ENCODE measurements around the gene SYCN.

DNA sequence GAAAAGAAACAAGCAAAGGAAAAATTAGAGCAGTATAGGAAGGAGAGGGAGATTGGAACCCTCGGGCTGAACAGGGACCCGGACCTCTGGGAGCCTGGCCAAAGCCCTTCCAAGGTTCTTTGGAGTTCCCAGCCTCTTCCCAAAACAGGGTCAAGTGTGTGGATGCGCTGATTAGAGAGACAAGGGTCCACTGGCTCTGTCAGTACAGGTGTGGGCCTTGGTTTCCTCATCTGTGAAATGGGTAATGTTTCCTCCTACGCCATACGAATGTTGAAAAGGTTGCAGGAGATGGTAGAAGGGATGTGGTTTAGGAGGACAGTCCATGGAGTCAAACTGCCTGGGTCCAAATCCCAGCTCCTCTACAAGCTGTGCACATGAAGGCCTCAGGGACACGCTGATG is 2.1 kb upstream of the SYCN start:
- TF ChIP-seq, protein P1, sequence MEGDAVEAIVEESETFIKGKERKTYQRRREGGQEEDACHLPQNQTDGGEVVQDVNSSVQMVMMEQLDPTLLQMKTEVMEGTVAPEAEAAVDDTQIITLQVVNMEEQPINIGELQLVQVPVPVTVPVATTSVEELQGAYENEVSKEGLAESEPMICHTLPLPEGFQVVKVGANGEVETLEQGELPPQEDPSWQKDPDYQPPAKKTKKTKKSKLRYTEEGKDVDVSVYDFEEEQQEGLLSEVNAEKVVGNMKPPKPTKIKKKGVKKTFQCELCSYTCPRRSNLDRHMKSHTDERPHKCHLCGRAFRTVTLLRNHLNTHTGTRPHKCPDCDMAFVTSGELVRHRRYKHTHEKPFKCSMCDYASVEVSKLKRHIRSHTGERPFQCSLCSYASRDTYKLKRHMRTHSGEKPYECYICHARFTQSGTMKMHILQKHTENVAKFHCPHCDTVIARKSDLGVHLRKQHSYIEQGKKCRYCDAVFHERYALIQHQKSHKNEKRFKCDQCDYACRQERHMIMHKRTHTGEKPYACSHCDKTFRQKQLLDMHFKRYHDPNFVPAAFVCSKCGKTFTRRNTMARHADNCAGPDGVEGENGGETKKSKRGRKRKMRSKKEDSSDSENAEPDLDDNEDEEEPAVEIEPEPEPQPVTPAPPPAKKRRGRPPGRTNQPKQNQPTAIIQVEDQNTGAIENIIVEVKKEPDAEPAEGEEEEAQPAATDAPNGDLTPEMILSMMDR (conservative IDR thresholded peaks at IDR 0.05; ENCODE audit: low read length) = no peak
- TF ChIP-seq EZH2phosphoT487 (IDR thresholded peaks at IDR 0.05; ENCODE audit: borderline replicate concordance) = no peak

Data from Loucy (cell line).